Thoracic aorta endothelial cell (primary cell): ENCODE measurements around the gene IL18BP. TPM values are rescaled to one million over a fixed set of nuclear protein-coding genes. Genes with fewer than 3 reads are reported as not detected.

Source experiments
- small RNA-seq: library from RNA; depleted of rRNA; stranded (forward); fragments of <200 nt; gene quantifications from one replicate; pipeline ENCODE3, GENCODE V24; 2012
- total RNA-seq: library from RNA; depleted of rRNA; stranded (reverse); fragments of >200 nt; gene quantifications from 2 replicates; pipeline ENCODE4 v1.2.3, GENCODE V29; 2012

Gene IL18BP
- total RNA-seq: 9.4 and 13.5 TPM in 2 replicates

GRCh38 chr11:71998649-71999310, at the start of gene IL18BP:
TSS of gene IL18BP (plus strand) at chr11:71998909. CDS start at chr11:71999985, 1,076 bp downstream.

Small RNA genes within 50 kb of the gene (small RNA-seq; reads per million reads assigned to genes)
- gene RNU6-72P: not detected

Other genes with a start within 250 kb of the IL18BP start
- gene DEFB108B, start 165.7 kb upstream of the IL18BP start, total RNA-seq: not detected in 2 replicates
- gene DEFB131B, start 120.5 kb upstream of the IL18BP start, total RNA-seq: not detected in 2 replicates
- 11.8 and 12.5 TPM in 2 replicates for gene XNDC1N, start 70.3 kb upstream of the IL18BP start, total RNA-seq
- gene RNF121, start 69.9 kb upstream of the IL18BP start, total RNA-seq: 52.1 and 58.2 TPM in 2 replicates
- 149 and 164 TPM in 2 replicates for gene NUMA1, start 81.6 kb downstream of the IL18BP start, total RNA-seq
- gene LRRC51, start 81.9 kb downstream of the IL18BP start, total RNA-seq: 1.5 and 2.2 TPM in 2 replicates
- 88.6 and 90.2 TPM in 2 replicates for gene LAMTOR1, start 104.4 kb downstream of the IL18BP start, total RNA-seq
- 0.22 TPM in 1 of 2 replicates, not detected in the other for gene TOMT, start 107.0 kb downstream of the IL18BP start, total RNA-seq
- gene ANAPC15, start 113.8 kb downstream of the IL18BP start, total RNA-seq: 34.2 and 35.5 TPM in 2 replicates
- gene FOLR3, start 136.8 kb downstream of the IL18BP start, total RNA-seq: not detected in 2 replicates
- gene FOLR1, start 193.2 kb downstream of the IL18BP start, total RNA-seq: not detected in 2 replicates
- gene FOLR2, start 217.9 kb downstream of the IL18BP start, total RNA-seq: not detected in 2 replicates
- gene INPPL1, start 225.9 kb downstream of the IL18BP start, total RNA-seq: 52.5 and 62.6 TPM in 2 replicates
- gene PHOX2A, start 245.3 kb downstream of the IL18BP start, total RNA-seq: not detected in 2 replicates